Measurements from ENCODE around the gene GATAD2A. TPM values are rescaled to one million over a fixed set of nuclear protein-coding genes. Genes with fewer than 3 reads are reported as not detected.

Gene GATAD2A
- total and polyA plus RNA-seq, 2 of the 13 experiments (the other 11 are each of a cell fraction or from before 2014, with no cell fraction given), result 16.8 to 28.6 TPM

DNA sequence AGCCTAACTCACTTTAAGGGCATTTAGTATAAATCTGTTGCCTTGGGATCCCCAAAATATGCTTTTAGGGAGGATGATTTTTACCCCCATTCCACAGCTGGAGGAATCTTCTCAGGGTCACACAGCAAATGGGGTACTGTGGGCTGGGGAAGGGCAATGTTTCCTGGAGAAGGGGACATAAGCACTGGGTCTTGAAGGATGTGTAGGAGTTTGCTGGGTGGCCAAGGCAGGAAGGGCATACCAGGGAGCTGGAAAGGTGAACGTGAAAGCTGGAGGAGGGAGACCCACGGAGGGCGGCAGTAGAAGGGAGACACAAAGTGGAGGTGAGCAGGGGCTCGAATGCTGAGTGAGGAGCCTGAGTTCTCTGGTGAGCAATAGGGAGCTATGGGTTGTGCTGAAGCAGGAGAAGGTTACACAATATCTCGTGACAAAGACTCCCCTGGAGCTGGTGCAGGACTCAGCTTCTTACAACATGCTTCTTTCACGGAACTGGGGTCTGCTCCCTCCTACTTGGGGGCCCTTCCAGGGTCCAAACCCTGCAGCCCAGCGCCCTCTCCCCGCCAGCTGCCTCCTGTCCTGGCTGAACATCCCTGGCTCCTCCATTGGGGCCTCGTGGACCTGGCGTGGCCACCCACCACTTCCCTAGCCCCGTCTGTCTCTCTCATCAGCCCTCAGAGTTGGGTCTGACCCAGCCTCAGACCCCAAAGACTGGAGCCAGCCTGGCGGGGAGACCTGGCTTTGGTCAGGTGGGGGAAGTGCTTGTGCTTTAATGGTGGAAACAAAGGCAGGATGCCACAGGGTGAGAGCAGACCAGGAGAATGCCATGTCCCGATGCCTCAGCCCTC is 143.7 kb downstream of the GATAD2A start:
- ATAC-seq (no peak), FAIRE-seq (no peak)

More for the DNA sequence above, 143.7 kb downstream of the GATAD2A start:
- H3K79me2 ChIP-seq (ENCODE audit: insufficient read depth, low read length), result no peaks in the 10 kb centered on the region
- TF ChIP-seq, protein P1, sequence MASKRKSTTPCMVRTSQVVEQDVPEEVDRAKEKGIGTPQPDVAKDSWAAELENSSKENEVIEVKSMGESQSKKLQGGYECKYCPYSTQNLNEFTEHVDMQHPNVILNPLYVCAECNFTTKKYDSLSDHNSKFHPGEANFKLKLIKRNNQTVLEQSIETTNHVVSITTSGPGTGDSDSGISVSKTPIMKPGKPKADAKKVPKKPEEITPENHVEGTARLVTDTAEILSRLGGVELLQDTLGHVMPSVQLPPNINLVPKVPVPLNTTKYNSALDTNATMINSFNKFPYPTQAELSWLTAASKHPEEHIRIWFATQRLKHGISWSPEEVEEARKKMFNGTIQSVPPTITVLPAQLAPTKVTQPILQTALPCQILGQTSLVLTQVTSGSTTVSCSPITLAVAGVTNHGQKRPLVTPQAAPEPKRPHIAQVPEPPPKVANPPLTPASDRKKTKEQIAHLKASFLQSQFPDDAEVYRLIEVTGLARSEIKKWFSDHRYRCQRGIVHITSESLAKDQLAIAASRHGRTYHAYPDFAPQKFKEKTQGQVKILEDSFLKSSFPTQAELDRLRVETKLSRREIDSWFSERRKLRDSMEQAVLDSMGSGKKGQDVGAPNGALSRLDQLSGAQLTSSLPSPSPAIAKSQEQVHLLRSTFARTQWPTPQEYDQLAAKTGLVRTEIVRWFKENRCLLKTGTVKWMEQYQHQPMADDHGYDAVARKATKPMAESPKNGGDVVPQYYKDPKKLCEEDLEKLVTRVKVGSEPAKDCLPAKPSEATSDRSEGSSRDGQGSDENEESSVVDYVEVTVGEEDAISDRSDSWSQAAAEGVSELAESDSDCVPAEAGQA (IDR thresholded peaks at IDR 0.05; ENCODE audit: low read depth), result no peak
- TF ChIP-seq, protein P1 (CRISPR knock-in tag; IDR thresholded peaks at IDR 0.05; ENCODE audit: borderline replicate concordance), result no peak
- no peak for TF ChIP-seq KDM4B (CRISPR knock-in tag; IDR thresholded peaks at IDR 0.05)
- TF ChIP-seq CEBPB (IDR thresholded peaks at IDR 0.05; ENCODE audit: borderline replicate concordance, low read depth, low read length), result peak; percentile 46; the same call in 1 of the 2 replicates
- no peak for TF ChIP-seq ZNF205 (CRISPR knock-in tag; IDR thresholded peaks at IDR 0.05)
- TF ChIP-seq ZNF260 (CRISPR knock-in tag; IDR thresholded peaks at IDR 0.05; ENCODE audit: borderline replicate concordance, low read depth), result no peak
- H3K4me1 ChIP-seq (ENCODE audit: insufficient read depth, low read length), result no peaks in the 10 kb centered on the region
- no peak overlapping the region for H3K9ac ChIP-seq (ENCODE audit: insufficient read depth, low read depth, low read length)
- no peak overlapping the region for H3K27ac ChIP-seq (ENCODE audit: extremely low read length, insufficient read depth, low read length)
- in situ Hi-C loops (cut with HindIII; ENCODE audit: extremely low pct_ligation_motif_present, low pct_unique_long_range_greater_than_20kb) (loop anchor here (25.0 kb wide), 1 partner anchor 413 kb away; no protein-coding TSS in a partner anchor), intact Hi-C loops (cut with micrococcal nuclease; ENCODE audit: unreplicated experiment) (no loop called here)
- H3K36me3 ChIP-seq (replicated peaks in 1 of 2; ENCODE audit: control insufficient read depth in 1 of 2, insufficient read depth in 2 of 2, low read length in 2 of 2), result no peaks in the 10 kb centered on the region
- WGBS (ENCODE audit: low lambda C conversion rate), result 8% methylated on average over 11 of the region's 13 CpGs
- no peak overlapping the region for H3K4me3 ChIP-seq (replicated peaks in 1 of 3; ENCODE audit: insufficient read depth in 1 of 3, low read depth in 2 of 3, low read length in 3 of 3)
- DNase-seq (ENCODE audit: low spot score), result no peak
- no peaks in the 10 kb centered on the region for H4K20me1 ChIP-seq (ENCODE audit: insufficient read depth, low read length)
- POLR2A ChIA-PET, result interaction anchor here (0.7 kb wide), 1 partner anchor 172 kb away, joined by 4 read pairs; no protein-coding TSS in a partner anchor
- H3K4me2 ChIP-seq (ENCODE audit: low read depth, low read length), result no peak overlapping the region
- no peaks in the 10 kb centered on the region for H3K9me3 ChIP-seq (ENCODE audit: low read length)
- H3K27me3 ChIP-seq (ENCODE audit: control insufficient read depth in 1 of 2, insufficient read depth in 2 of 2, low read length in 2 of 2), result peaks cover 6 to 59% of the 10 kb centered on the region in 2 experiments; a peak in 4 of 5 replicates
- no peak overlapping the region for H2AFZ ChIP-seq (ENCODE audit: low read length)
- no TSS peak for BruUV-seq (replicated peaks)
- CTCF ChIA-PET (ENCODE audit: low intra/inter-chr PET ratio, low total read pairs), result no interaction called here
